ENCODE results near the gene FAM20A. TPM values are rescaled to one million over a fixed set of nuclear protein-coding genes. Genes with fewer than 3 reads are reported as not detected.
A peak's percentile ranks its signal among the peaks of the same experiment; 100 is the strongest.

The FAM20A gene
- total RNA-seq, 6 experiments from 2014 or later = 28.2 to 86.0 (median 45.0) TPM

- peaks cover 0 to 22% (median 5%) of the 10 kb centered on the region in 4 donors for H3K4me1 ChIP-seq
- H3K4me3 ChIP-seq = peak within 1 kb of the TSS; percentile 80 to 88 (median 82)
- peak; percentile 84 to 91 (median 90) for ATAC-seq
- no peaks in the 10 kb centered on the region for H3K27me3 ChIP-seq
- 0% methylated on average over 11 of the region's 81 CpGs for WGBS (ENCODE audit: insufficient coverage, low coverage, low lambda C conversion rate, missing lambda C conversion rate)
- DNase-seq = peak; percentile 97 to 98 (median 97)
- H3K27ac ChIP-seq = peak within 1 kb of the TSS; percentile 99 to 100 (median 99)
- peaks cover 0 to 24% (median 0%) of the 10 kb centered on the region in 4 donors for H3K36me3 ChIP-seq
- TF ChIP-seq CTCF (IDR thresholded peaks at IDR 0.05) (peak in 1 of 4 donors; percentile 18), POLR2A (IDR thresholded peaks at IDR 0.05) (peak; percentile 86)
- intact Hi-C loops (cut with DNase I) = no loop called here
- no peaks in the 10 kb centered on the region for H3K9me3 ChIP-seq
Measured at GRCh38 chr17:68512247-68512959, 88.8 kb downstream of the FAM20A start, which contains the start of gene PRKAR1A. PRKAR1A (plus strand) TSS chr17:68512430; CDS start chr17:68515400, 2,970 bp downstream.

GRCh38 chr17:68511671-68512246 is 89.4 kb downstream of the FAM20A start:
- H3K36me3 ChIP-seq = peaks cover 0 to 18% (median 0%) of the 10 kb centered on the region in 4 donors
- DNase-seq (peak; percentile 86 to 89 (median 88)), ATAC-seq (peak; percentile 61 to 71 (median 64))
- H3K27me3 ChIP-seq = no peaks in the 10 kb centered on the region
- no peaks in the 10 kb centered on the region for H3K9me3 ChIP-seq
- intact Hi-C loops (cut with DNase I) = no loop called here
- peak overlapping the region; percentile 99 to 100 (median 99) for H3K27ac ChIP-seq
- WGBS (ENCODE audit: insufficient coverage, low coverage, low lambda C conversion rate, missing lambda C conversion rate) = under 1% methylated on average over 36 of the region's 49 CpGs
- H3K4me3 ChIP-seq = peak overlapping the region; percentile 80 to 88 (median 82)
- H3K4me1 ChIP-seq = peaks cover 0 to 16% (median 5%) of the 10 kb centered on the region in 4 donors
- no peak for TF ChIP-seq CTCF (IDR thresholded peaks at IDR 0.05)
- peak; percentile 52 for TF ChIP-seq POLR2A (IDR thresholded peaks at IDR 0.05)

- intact Hi-C loops (cut with DNase I) = no loop called here
- no peak for ATAC-seq
- Histone ChIP-seq H3K4me1 (peaks cover 0 to 14% (median 5%) of the 10 kb centered on the region in 4 donors), H3K4me3 (peak overlapping the region; percentile 80 to 88 (median 82)), H3K36me3 (peaks cover 0 to 13% (median 0%) of the 10 kb centered on the region in 4 donors), H3K9me3 (no peaks in the 10 kb centered on the region), H3K27me3 (no peaks in the 10 kb centered on the region), H3K27ac (peak overlapping the region; percentile 99 to 100 (median 99))
- WGBS (ENCODE audit: insufficient coverage, low coverage, low lambda C conversion rate, missing lambda C conversion rate) = 15% methylated on average over 7 of the region's 10 CpGs
- no peak for TF ChIP-seq POLR2A (IDR thresholded peaks at IDR 0.05)
- peak in 2 of 4 donors; percentile 21 to 29 for TF ChIP-seq CTCF (IDR thresholded peaks at IDR 0.05)
- no peak for DNase-seq
Measured at GRCh38 chr17:68511254-68511670, 89.9 kb downstream of the FAM20A start.

- Histone ChIP-seq H3K27me3 (no peaks in the 10 kb centered on the region), H3K9me3 (no peaks in the 10 kb centered on the region), H3K27ac (peak overlapping the region in 1 of 3 donors; percentile 42), H3K4me3 (no peak overlapping the region), H3K4me1 (peaks cover 0 to 10% (median 5%) of the 10 kb centered on the region in 4 donors), H3K36me3 (no peaks in the 10 kb centered on the region)
- DNase-seq (peak; percentile 59 to 77 (median 68)), ATAC-seq (peak in 3 of 4 donors; percentile 2 to 4 (median 3))
- WGBS (ENCODE audit: insufficient coverage, low coverage, low lambda C conversion rate, missing lambda C conversion rate) = 37% methylated on average over 9 of the region's 9 CpGs
- TF ChIP-seq POLR2A (IDR thresholded peaks at IDR 0.05) (no peak), CTCF (IDR thresholded peaks at IDR 0.05) (no peak)
- intact Hi-C loops (cut with DNase I) = no loop called here
Measured at GRCh38 chr17:68509141-68510057, 91.8 kb downstream of the FAM20A start.
